ENCODE results near the gene DPPA4.

The DPPA4 gene

DNA sequence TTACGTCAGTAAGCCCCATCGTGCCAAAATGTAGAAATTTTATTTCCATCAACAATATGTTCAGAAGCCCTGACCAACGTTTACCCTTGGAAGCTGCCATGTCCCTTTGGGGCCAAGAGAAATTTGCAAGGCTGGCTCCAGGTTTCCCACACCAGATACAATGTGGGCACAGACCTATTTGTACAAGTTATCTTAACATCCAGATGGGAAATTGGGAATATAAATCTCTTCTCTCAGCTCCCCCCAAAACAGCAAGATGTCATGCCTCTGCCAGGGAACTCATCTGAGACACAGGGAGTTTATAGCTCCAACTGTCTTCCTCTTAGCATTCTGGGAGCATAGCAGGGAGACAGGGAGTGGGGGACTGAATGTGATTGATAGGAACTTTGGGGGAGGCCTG is 11.7 kb downstream of the DPPA4 start:
- H3K4me3 ChIP-seq (replicated peaks in 1 of 2; ENCODE audit: low read depth in 2 of 2, low read length in 2 of 2), result no peak overlapping the region
- no peak for DNase-seq (ENCODE audit: low read depth in 2 of 2)
- TF ChIP-seq, protein P1, sequence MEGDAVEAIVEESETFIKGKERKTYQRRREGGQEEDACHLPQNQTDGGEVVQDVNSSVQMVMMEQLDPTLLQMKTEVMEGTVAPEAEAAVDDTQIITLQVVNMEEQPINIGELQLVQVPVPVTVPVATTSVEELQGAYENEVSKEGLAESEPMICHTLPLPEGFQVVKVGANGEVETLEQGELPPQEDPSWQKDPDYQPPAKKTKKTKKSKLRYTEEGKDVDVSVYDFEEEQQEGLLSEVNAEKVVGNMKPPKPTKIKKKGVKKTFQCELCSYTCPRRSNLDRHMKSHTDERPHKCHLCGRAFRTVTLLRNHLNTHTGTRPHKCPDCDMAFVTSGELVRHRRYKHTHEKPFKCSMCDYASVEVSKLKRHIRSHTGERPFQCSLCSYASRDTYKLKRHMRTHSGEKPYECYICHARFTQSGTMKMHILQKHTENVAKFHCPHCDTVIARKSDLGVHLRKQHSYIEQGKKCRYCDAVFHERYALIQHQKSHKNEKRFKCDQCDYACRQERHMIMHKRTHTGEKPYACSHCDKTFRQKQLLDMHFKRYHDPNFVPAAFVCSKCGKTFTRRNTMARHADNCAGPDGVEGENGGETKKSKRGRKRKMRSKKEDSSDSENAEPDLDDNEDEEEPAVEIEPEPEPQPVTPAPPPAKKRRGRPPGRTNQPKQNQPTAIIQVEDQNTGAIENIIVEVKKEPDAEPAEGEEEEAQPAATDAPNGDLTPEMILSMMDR (IDR thresholded peaks at IDR 0.05; ENCODE audit: low read depth, low read length), result no peak

DNA sequence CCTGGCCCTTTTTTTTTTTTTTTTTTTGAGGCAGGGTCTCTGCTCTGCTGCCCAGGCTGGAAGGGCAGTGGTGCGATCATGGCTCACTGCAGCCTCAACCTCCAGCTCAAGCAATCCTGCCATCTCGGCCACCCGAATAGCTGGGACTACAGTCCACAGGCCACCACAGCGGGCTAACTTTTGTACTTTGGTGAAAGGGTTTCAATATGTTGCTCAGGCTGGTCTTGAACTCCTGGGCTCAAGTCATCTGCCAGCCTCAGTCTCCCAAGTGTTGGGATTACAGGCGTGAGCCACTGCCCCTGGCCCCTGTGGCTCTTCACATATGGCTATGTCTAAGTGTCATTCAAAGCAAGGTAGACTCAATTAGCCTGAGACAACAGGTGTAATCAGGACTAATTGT is 12.2 kb downstream of the DPPA4 start:
- TF ChIP-seq, protein P1 (IDR thresholded peaks at IDR 0.05; ENCODE audit: low read depth, low read length), result no peak
- no peak overlapping the region for H3K4me3 ChIP-seq (replicated peaks in 1 of 2; ENCODE audit: low read depth in 2 of 2, low read length in 2 of 2)
- no peak for DNase-seq (ENCODE audit: low read depth in 2 of 2)

DNA sequence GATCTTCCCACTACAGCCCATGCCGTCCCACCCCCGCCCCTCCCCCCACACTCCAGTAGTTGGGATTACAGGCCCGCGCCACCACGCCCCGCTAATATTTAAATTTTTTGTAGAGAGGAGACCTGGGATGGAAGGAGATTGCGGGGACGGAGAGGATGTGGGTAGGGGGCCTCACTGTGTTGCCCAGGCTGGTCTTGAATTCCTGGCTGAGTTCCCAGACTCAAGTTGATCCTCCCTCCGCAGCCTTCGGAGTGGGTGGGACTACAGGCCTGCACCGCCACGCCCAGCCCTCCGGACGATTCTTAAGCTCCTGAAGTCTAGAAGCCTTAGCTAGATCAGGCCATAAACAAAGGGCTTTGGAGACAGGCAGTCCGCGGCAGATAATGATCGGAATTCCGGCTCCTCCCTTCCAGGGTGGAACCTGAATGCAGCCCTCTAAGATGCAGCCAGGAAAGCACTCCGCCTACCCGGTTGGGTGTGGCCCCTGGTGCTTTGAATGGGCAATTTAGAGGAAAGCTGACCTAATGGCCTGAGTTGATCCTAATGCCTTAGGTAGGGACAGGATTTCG is 21.1 kb downstream of the DPPA4 start, which contains the start of gene DPPA2:
Gene DPPA2 (minus strand): TSS at position 356 of the 569 bp plus-strand sequence. CDS start 1,975 bp downstream, outside the sequence.
- TF ChIP-seq, protein P1 (IDR thresholded peaks at IDR 0.05; ENCODE audit: low read depth, low read length), result no peak
- DNase-seq (ENCODE audit: low read depth in 2 of 2), result no peak

DNA sequence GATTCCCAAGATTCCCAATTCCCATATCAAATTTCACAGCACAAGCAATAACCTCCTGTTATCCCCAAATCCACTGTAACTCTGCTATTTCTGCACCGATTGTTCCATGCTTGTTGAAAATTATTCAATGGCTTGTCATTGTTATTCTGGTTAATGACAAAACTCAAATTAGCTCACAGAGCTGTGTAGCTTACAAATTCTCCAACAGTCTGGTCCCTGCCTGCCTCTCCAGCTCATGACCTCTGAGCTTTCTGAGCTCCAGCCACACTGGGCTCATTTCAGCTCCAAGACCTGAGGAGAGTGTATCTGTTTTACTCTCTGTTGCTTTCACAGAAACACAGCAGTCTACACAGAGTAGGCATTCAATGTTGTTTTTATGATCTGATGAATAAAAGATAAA is 24.3 kb downstream of the DPPA4 start:
- DNase-seq (ENCODE audit: low read depth in 2 of 2), result no peak
- H3K4me3 ChIP-seq (replicated peaks in 1 of 2; ENCODE audit: low read depth in 2 of 2, low read length in 2 of 2), result no peak overlapping the region
- TF ChIP-seq, protein P1 (IDR thresholded peaks at IDR 0.05; ENCODE audit: low read depth, low read length), result no peak

More for the DNA sequence above, 21.1 kb downstream of the DPPA4 start, which contains the start of gene DPPA2:
- no peak within 1 kb of the TSS for H3K4me3 ChIP-seq (replicated peaks in 1 of 2; ENCODE audit: low read depth in 2 of 2, low read length in 2 of 2)

DNA sequence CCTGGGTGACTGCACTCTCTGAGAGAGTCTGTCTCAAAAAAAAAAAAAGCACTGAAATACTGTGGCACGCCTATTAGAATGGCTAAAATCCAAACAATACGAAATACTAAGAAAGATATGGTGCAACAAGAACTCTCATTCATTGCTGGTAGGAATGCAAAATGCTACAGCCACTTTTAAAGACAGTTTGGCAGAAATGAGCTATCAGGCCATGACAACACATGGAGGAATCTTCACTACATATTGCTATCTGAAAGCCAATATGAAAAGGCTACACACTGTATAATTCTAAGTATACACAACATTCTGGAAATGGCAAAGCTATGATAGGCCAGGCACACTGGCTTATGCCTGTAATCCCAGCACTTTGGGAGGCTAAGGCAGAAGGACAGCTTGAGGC is 39.9 kb downstream of the DPPA4 start:
- no peak for DNase-seq (ENCODE audit: low read depth in 2 of 2)
- TF ChIP-seq, protein P1 (IDR thresholded peaks at IDR 0.05; ENCODE audit: low read depth, low read length), result no peak
- no peak overlapping the region for H3K4me3 ChIP-seq (replicated peaks in 1 of 2; ENCODE audit: low read depth in 2 of 2, low read length in 2 of 2)

DNA sequence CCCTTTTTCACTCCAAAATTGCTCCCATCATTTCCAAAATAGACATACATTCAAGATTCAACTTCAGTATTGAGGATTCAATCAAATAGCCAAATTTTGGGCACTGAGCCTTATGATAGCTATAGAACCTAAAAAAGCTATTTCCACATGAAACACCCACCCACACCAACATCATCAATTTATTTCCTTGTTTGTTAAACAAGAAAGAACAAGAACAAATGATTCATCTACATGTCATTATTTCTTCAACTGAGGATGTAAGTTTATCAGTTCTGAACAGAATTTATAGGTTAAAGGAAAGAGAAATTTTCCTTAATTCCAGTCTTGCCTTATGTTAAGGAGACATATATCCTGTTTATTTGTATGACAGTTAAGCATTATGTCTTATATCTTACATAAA is 53.3 kb downstream of the DPPA4 start:
- DNase-seq (ENCODE audit: low read depth in 2 of 2), result no peak
- no peak overlapping the region for H3K4me3 ChIP-seq (replicated peaks in 1 of 2; ENCODE audit: low read depth in 2 of 2, low read length in 2 of 2)
- TF ChIP-seq, protein P1 (IDR thresholded peaks at IDR 0.05; ENCODE audit: low read depth, low read length), result no peak

DNA sequence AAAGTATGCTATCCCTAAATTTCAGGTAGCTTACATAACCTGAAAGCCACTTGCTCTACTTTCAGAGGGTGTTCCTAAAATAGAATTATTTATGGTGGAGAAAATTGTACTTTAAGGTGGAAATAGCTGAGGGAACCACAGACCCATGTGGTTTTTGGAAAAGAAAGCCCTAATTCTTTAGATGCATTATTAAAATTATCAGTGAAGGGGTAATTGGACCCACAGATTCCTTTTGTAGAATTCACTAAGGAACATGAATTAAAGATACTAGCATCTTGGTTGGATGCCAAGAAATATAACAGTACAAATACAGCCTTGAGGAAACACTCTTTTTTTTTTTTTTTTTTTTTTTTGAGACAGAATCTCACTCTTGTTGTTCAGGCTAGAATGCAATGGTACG is 58.8 kb downstream of the DPPA4 start:
- no peak overlapping the region for H3K4me3 ChIP-seq (replicated peaks in 1 of 2; ENCODE audit: low read depth in 2 of 2, low read length in 2 of 2)
- peak in 1 of 2 donors; percentile 11 for DNase-seq (ENCODE audit: low read depth in 2 of 2)
- TF ChIP-seq, protein P1 (IDR thresholded peaks at IDR 0.05; ENCODE audit: low read depth, low read length), result no peak

Measured in cardiac fibroblast (primary cell).